Peyer's patch (tissue), 4 donors: Measurements from ENCODE around the gene TMEM38A.

Experiments used
- POLR2A ChIP-seq, 2 donors: fragments of 450-650 bp; IDR thresholded peaks; one replicate each; pipeline ENCODE4 v1.5.1; 2017; ENCODE audit warnings: antibody characterized with exemption in 2 of 2, mild to moderate bottlenecking in 2 of 2, moderate library complexity in 2 of 2
- TF ChIP-seq, protein P1 (sequence below), 6 experiments: fragments of 450-650 bp in 4 of 6; fragments of 200-600 bp in 2 of 6; sonication (generic) in 1 of 6; IDR thresholded peaks; one replicate each; pipeline ENCODE4 v1.5.1; 2017 to 2019; ENCODE audit warnings: antibody characterized with exemption in 6 of 6, mild to moderate bottlenecking in 3 of 6, moderate library complexity in 1 of 6

GRCh38 chr19:16654627-16655026, 6.3 kb upstream of the TMEM38A start:
- TF ChIP-seq POLR2A (IDR thresholded peaks at IDR 0.05) = no peak
- TF ChIP-seq, protein P1, sequence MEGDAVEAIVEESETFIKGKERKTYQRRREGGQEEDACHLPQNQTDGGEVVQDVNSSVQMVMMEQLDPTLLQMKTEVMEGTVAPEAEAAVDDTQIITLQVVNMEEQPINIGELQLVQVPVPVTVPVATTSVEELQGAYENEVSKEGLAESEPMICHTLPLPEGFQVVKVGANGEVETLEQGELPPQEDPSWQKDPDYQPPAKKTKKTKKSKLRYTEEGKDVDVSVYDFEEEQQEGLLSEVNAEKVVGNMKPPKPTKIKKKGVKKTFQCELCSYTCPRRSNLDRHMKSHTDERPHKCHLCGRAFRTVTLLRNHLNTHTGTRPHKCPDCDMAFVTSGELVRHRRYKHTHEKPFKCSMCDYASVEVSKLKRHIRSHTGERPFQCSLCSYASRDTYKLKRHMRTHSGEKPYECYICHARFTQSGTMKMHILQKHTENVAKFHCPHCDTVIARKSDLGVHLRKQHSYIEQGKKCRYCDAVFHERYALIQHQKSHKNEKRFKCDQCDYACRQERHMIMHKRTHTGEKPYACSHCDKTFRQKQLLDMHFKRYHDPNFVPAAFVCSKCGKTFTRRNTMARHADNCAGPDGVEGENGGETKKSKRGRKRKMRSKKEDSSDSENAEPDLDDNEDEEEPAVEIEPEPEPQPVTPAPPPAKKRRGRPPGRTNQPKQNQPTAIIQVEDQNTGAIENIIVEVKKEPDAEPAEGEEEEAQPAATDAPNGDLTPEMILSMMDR (IDR thresholded peaks at IDR 0.05) = no peak
